Fibroblast of skin of scalp (primary cell): ENCODE measurements around the gene HDAC4.

Experiments
- DNase-seq: peaks from one replicate; pipeline ENCODE4 v3.0.0-alpha.2; 2013

HDAC4 gene

GRCh38 chr2:239001794-239002193 is 399.0 kb downstream of the HDAC4 start:
- DNase-seq = no peak

DNA sequence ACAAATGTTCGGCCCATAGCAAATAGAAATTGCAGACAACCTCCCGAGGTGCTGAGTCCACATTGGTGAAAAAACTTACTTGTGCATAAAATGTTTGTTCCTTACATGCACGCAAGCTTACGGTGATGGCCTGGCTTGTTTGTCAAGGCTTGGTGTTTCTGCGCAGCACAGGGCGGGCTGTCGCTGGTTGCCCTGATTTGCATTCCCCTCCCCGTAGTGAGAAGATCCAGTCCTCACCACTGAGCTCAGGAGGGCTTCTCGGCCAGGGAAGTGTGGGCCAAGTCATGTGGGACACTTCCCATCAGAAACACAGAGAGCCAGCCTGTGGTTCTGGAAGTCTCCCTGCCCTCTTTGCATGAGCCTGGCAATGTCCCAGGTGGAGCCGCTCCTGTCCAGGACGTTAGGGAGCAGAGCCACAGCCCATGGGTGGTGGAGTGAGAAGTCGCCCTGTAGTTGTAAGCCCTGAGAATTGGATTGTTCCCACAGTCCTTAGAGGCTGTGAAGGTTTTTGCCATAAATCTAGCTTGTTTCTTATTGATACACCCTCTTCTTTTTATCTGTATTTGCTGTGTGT is 400.2 kb downstream of the HDAC4 start:
- DNase-seq = no peak

DNA sequence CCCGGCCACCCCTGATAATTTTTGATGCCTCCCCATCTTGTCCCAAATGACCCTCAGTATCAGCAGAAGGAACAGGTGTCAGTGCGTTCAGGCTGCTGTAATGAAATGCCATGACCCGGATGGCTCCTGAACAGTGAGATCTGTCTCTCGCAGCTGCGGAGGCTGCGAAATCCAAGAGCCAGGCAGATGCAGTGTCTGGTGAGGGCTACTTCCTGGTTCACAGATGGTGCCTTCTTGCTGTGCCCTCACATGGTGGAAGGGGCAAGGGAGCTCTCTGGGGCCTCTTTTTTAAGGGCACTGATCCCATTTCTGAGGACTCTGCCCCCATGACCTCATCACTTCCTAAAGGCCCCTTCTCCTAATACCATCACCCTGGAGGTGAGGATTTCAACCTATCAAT is 400.7 kb downstream of the HDAC4 start:
- no peak for DNase-seq

- no peak for DNase-seq
Observed at GRCh38 chr2:238999291-238999741, 401.5 kb downstream of the HDAC4 start.

- no peak for DNase-seq
Observed at GRCh38 chr2:238998801-238999200, 402.0 kb downstream of the HDAC4 start.
